HUES6 (cell line): ENCODE data around the gene TPH1.
"Not testable (repeated sequence)": the region's sequence is repeated elsewhere in the genome, so short reads cannot be mapped to it uniquely, and the experiment has no call there.

ENCODE experiments used
- H3K27ac ChIP-seq: 2 replicates; pipeline ENCODE4 v1.7.0; 2013; ENCODE audit warnings: low read depth, mild to moderate bottlenecking, low read length, inconsistent platforms
- H3K27me3 ChIP-seq: 2 replicates; pipeline ENCODE4 v1.6.1; 2013; ENCODE audit warnings: low read length; ENCODE audit not compliant: control insufficient read depth, insufficient read depth
- H3K36me3 ChIP-seq: 2 replicates; pipeline ENCODE4 v1.6.1; 2013; ENCODE audit warnings: low read length; ENCODE audit not compliant: control insufficient read depth, insufficient read depth
- H3K4me1 ChIP-seq: 2 replicates; pipeline ENCODE4 v1.6.1; 2013; ENCODE audit warnings: low read length; ENCODE audit not compliant: control insufficient read depth, insufficient read depth
- H3K4me3 ChIP-seq: 2 replicates; pipeline ENCODE4 v1.5.1; 2013; ENCODE audit warnings: low read depth, low read length
- H3K9ac ChIP-seq: one replicate; pipeline ENCODE4 v1.6.1; 2013; ENCODE audit warnings: mild to moderate bottlenecking, low read length
- H3K9me3 ChIP-seq: 2 replicates; pipeline ENCODE4 v1.6.1; 2013; ENCODE audit warnings: low read depth, low read length; ENCODE audit not compliant: control insufficient read depth, insufficient read depth

Gene TPH1

DNA sequence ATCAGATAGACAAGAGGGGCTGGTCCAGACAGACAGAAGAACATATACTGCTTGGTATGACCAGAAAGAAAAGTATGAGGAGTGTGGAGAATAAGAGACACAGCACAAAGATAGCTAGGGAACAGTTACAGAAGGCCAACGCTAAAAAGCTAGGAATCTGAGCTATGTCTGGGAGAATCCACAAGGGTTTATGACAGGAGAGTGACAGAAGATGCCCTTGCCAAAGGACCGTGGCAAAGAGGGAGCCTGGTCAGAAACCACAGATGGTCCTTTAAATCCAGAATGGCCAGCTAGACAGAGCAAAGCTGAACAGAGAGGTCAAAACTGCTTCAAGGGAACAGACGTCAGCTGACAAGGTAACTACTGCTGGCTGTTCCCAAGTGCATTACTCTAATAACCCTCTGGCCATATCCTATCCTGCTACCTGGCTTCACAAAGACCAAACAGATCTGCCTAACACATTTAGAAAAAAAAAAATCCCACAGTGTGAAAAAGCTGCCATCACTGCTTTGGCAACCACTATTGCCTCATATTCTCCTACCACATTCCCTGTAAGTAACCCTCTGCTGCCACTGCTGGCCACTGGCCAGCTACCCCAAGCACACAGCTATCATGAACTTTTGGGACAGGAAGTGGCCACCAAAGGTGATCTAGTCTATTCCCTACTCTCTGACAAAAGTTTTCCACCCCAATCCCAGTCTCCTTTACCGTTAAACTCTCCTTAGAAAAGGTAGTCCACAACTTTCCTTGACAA, 40.5 kb downstream of the TPH1 start:
- H3K4me3 ChIP-seq, result no peak overlapping the region
- H3K27ac ChIP-seq, result no peak overlapping the region
- H3K9ac ChIP-seq, result no peak overlapping the region
- H3K36me3 ChIP-seq, result peaks cover 39% of the 10 kb centered on the region
- H3K4me1 ChIP-seq, result no peaks in the 10 kb centered on the region
- H3K9me3 ChIP-seq, result no peaks in the 10 kb centered on the region
- no peaks in the 10 kb centered on the region for H3K27me3 ChIP-seq

DNA sequence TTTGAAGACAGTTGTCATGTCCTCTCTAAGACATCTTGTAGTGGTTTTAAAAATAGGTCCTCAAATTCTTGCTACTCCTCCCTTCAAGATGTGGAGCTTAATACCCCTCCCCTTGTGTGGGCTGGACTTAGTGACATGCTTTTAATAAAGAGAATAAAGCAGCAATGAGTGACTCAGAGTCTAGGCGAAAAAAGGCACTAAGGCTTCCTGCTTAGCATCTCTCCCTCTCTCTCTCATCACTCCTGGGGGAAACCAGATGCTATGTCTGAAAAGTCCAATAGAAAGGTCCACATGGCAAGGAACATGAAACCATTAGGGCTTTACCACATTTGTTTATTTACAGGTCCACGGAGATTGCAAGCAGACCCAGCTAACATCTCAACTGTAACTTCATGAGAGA, 44.9 kb downstream of the TPH1 start:
- H3K9ac ChIP-seq, result no peak overlapping the region
- no peak overlapping the region for H3K4me3 ChIP-seq
- no peaks in the 10 kb centered on the region for H3K27me3 ChIP-seq
- peaks cover 48% of the 10 kb centered on the region for H3K36me3 ChIP-seq
- H3K4me1 ChIP-seq, result no peaks in the 10 kb centered on the region
- no peak overlapping the region for H3K27ac ChIP-seq
- H3K9me3 ChIP-seq, result no peaks in the 10 kb centered on the region

DNA sequence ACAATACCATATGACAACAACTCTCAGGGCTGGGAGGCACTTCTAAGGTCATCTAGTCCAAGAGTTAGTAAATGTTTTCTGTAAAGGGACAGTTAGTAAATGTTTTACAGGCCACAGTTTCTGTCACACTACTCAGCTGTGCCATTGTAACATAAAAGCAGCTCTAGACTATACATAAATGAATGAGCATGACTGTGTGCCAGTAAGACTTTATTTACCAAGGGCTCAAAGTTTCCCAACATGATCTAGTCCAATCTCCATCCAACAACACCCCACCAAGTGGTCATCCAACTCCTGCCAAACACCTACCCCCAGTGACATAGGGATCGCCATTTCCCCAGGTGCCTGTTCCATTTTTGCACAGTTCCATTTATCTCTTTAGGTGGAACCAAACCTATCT, 45.3 kb downstream of the TPH1 start:
- Histone ChIP-seq H3K4me3 (no peak overlapping the region), H3K27me3 (no peaks in the 10 kb centered on the region), H3K36me3 (peaks cover 48% of the 10 kb centered on the region), H3K4me1 (no peaks in the 10 kb centered on the region), H3K9me3 (no peaks in the 10 kb centered on the region), H3K9ac (no peak overlapping the region), H3K27ac (no peak overlapping the region)

DNA sequence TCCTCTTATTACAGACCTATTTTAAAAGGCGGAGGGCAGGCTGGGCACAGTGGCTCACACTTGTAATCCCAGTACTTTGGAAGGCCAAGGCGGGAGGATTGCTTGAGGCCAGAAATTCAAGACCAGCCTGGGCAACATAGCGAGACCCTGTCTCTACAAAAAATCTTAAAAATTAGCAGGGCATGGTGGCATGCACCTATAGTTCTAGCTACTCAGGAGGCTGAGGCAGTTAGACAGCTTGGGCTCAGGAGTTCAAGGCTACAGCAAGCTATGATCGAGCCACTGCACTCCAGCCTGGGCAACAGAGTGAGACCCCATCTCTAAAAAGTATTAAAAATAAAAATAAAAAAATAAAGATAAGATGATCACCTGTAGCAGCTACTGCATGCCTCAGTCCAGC, 45.9 kb downstream of the TPH1 start:
- H3K4me1 ChIP-seq, H3K9me3 ChIP-seq, H3K27me3 ChIP-seq, H3K4me3 ChIP-seq, H3K9ac ChIP-seq, H3K27ac ChIP-seq: not testable (repeated sequence)
- H3K36me3 ChIP-seq, result peaks cover 48% of the 10 kb centered on the region
